GM23338 (cell line): ENCODE measurements around the gene KAZN. TPM values are rescaled to one million over a fixed set of nuclear protein-coding genes. Genes with fewer than 3 reads are reported as not detected.

ENCODE experiments used
- ATAC-seq: fragments of 200-7000 bp; cut with Tn5 transposase; 3 replicates; pipeline ENCODE4 v1.9.1; 2020
- DNase-seq: peaks from one replicate; pipeline ENCODE4 v3.0.0-alpha.2; 2015; ENCODE audit warnings: low spot score
- H2AFZ ChIP-seq: fragments of 200-600 bp; sonication (generic); 2 replicates; pipeline ENCODE4 v1.8.0; 2016; ENCODE audit warnings: antibody characterized with exemption, mild to moderate bottlenecking, moderate library complexity
- H3F3A ChIP-seq: fragments of 200-600 bp; sonication (generic); replicated peaks from 2 replicates; pipeline ENCODE4 v1.8.0; 2017; ENCODE audit warnings: antibody characterized with exemption, mixed run types, low read depth
- H3K27ac ChIP-seq: fragments of 200-600 bp; sonication (generic); 2 replicates; pipeline ENCODE4 v1.6.1; 2016; ENCODE audit warnings: low read depth
- H3K27me3 ChIP-seq: fragments of 200-600 bp; sonication (generic); 2 replicates; pipeline ENCODE4 v1.8.0; 2016; ENCODE audit warnings: mild to moderate bottlenecking, mixed run types, moderate library complexity; ENCODE audit not compliant: insufficient read depth
- H3K36me3 ChIP-seq: fragments of 200-600 bp; sonication (generic); 2 replicates; pipeline ENCODE4 v1.8.0; 2016; ENCODE audit warnings: mild to moderate bottlenecking; ENCODE audit not compliant: insufficient read depth
- H3K4me1 ChIP-seq: fragments of 200-600 bp; sonication (generic); 2 replicates; pipeline ENCODE4 v1.8.0; 2016; ENCODE audit warnings: mild to moderate bottlenecking, moderate library complexity; ENCODE audit not compliant: insufficient read depth
- H3K4me2 ChIP-seq: fragments of 200-600 bp; sonication (generic); 2 replicates; pipeline ENCODE4 v1.7.1; 2017; ENCODE audit warnings: mixed run types
- H3K4me3 ChIP-seq: fragments of 200-600 bp; sonication (generic); 2 replicates; pipeline ENCODE4 v1.6.1; 2016; ENCODE audit warnings: mixed run types
- H3K79me2 ChIP-seq: fragments of 200-600 bp; sonication (generic); replicated peaks from 2 replicates; pipeline ENCODE4 v1.8.0; 2017; ENCODE audit warnings: mild to moderate bottlenecking; ENCODE audit not compliant: insufficient read depth
- H3K9me2 ChIP-seq: fragments of 200-600 bp; sonication (generic); 2 replicates; pipeline ENCODE4 v1.8.0; 2017; ENCODE audit not compliant: insufficient read depth
- H4K20me1 ChIP-seq: fragments of 200-600 bp; sonication (generic); replicated peaks from 2 replicates; pipeline ENCODE4 v1.8.0; 2017; ENCODE audit warnings: mild to moderate bottlenecking; ENCODE audit not compliant: insufficient read depth
- H3K27ac Mint-ChIP-seq: 2 replicates; pipeline ENCODE4 v1.8.0; 2020; ENCODE audit warnings: inconsistent platforms, mild to moderate bottlenecking, moderate library complexity, mixed read lengths
- H3K27me3 Mint-ChIP-seq: 3 replicates; pipeline ENCODE4 v1.8.0; 2022; ENCODE audit warnings: low read depth, mild to moderate bottlenecking, moderate library complexity, mixed read lengths, inconsistent platforms; ENCODE audit not compliant: insufficient read depth, poor library complexity
- H3K36me3 Mint-ChIP-seq: 3 replicates; pipeline ENCODE4 v1.8.0; 2021; ENCODE audit warnings: low read depth, mild to moderate bottlenecking, inconsistent platforms, moderate library complexity, mixed read lengths
- H3K4me1 Mint-ChIP-seq: 3 replicates; pipeline ENCODE4 v1.8.0; 2020; ENCODE audit warnings: mild to moderate bottlenecking, inconsistent platforms, mixed read lengths
- H3K4me3 Mint-ChIP-seq: 3 replicates; pipeline ENCODE4 v1.8.0; 2021; ENCODE audit warnings: moderate library complexity, mild to moderate bottlenecking, inconsistent platforms, mixed read lengths
- H3K9me3 Mint-ChIP-seq: 3 replicates; pipeline ENCODE4 v1.8.0; 2020; ENCODE audit warnings: moderate library complexity, mild to moderate bottlenecking, inconsistent platforms, mixed read lengths
- CREB1 ChIP-seq: fragments of 250-450 bp; sonication (Bioruptor Pico); IDR thresholded peaks from 2 replicates; pipeline ENCODE4 v1.5.0; 2020; ENCODE audit warnings: low read depth, mild to moderate bottlenecking, moderate library complexity
- EZH2 ChIP-seq: fragments of 200-600 bp; sonication (generic); IDR thresholded peaks from one replicate; pipeline ENCODE4 v1.8.0; 2017; ENCODE audit warnings: antibody characterized with exemption, mild to moderate bottlenecking, low read depth; ENCODE audit not compliant: unreplicated experiment
- EZH2phosphoT487 ChIP-seq: fragments of 200-600 bp; sonication (generic); IDR thresholded peaks from one replicate; pipeline ENCODE4 v1.8.1; 2018; ENCODE audit warnings: antibody characterized with exemption; ENCODE audit not compliant: unreplicated experiment
- JUNB ChIP-seq: IDR thresholded peaks from one replicate; pipeline ENCODE4 v1.6.1; 2016; ENCODE audit warnings: antibody characterized with exemption; ENCODE audit not compliant: unreplicated experiment
- NANOG ChIP-seq: IDR thresholded peaks from 2 replicates; pipeline ENCODE4 v1.6.1; 2016; ENCODE audit warnings: antibody characterized with exemption, borderline replicate concordance
- POLR2AphosphoS5 ChIP-seq: IDR thresholded peaks from 2 replicates; pipeline ENCODE4 v1.6.1; 2016; ENCODE audit warnings: antibody characterized with exemption, low read depth
- STAT1 ChIP-seq: IDR thresholded peaks from one replicate; pipeline ENCODE4 v1.6.1; 2016; ENCODE audit warnings: antibody characterized with exemption; ENCODE audit not compliant: unreplicated experiment
- ZNF114 ChIP-seq: fragments of 250-450 bp; sonication (Bioruptor Pico); IDR thresholded peaks from 2 replicates; pipeline ENCODE4 v1.5.0; 2020; ENCODE audit warnings: mild to moderate bottlenecking, moderate library complexity
- ZNF462 ChIP-seq: fragments of 250-450 bp; sonication (Bioruptor Pico); IDR thresholded peaks from 2 replicates; pipeline ENCODE4 v1.5.0; 2020; ENCODE audit warnings: mild to moderate bottlenecking, moderate library complexity
- polyA plus RNA-seq: library from polyadenylated mRNA; unstranded; fragments of >200 nt; fragmentation: Nextera tagmentation; extraction: Ambion mirVana; gene quantifications from 2 replicates; pipeline ENCODE4 v1.2.1, GENCODE V29; 2016
- total RNA-seq: library from RNA; depleted of rRNA; stranded (reverse); fragments of >200 nt; shearing (Covaris generic); gene quantifications from 2 replicates; pipeline ENCODE4 v1.2.3, GENCODE V29; 2014

The KAZN gene
- total and polyA plus RNA-seq, 2 experiments from 2014 or later, result 9.9 to 15.0 TPM

- TF ChIP-seq JUNB (no peak), ZNF114 (CRISPR knock-in tag) (no peak), POLR2AphosphoS5 (no peak), STAT1 (no peak), NANOG (no peak), CREB1 (CRISPR knock-in tag) (no peak), ZNF462 (CRISPR knock-in tag) (no peak), EZH2phosphoT487 (no peak)
Observed at GRCh38 chr1:14746393-14746792, 147.9 kb downstream of the KAZN start (continued).

GRCh38 chr1:14748151-14748550 is 149.7 kb downstream of the KAZN start:
- Histone ChIP-seq H3K27me3 (no peaks in the 10 kb centered on the region), H3K9me2 (no peaks in the 10 kb centered on the region), H4K20me1 (no peaks in the 10 kb centered on the region), H3K79me2 (peaks cover 13% of the 10 kb centered on the region), H3K4me1 (peaks cover 8% of the 10 kb centered on the region; the same call in 1 of the 2 replicates), H3K4me2 (no peak overlapping the region), H3F3A (no peaks in the 10 kb centered on the region), H2AFZ (no peak overlapping the region), H3K27ac (no peak overlapping the region), H3K4me3 (no peak overlapping the region), H3K36me3 (no peaks in the 10 kb centered on the region)
- no peak for DNase-seq
- Mint-ChIP-seq H3K4me3 (no peak overlapping the region), H3K36me3 (no peaks in the 10 kb centered on the region), H3K27me3 (peaks cover 4% of the 10 kb centered on the region), H3K9me3 (no peaks in the 10 kb centered on the region; the same call in 2 of the 3 replicates), H3K4me1 (peaks cover 13% of the 10 kb centered on the region), H3K27ac (no peak overlapping the region)
- ATAC-seq, result no peak
- no peak for TF ChIP-seq EZH2
- no peak for TF ChIP-seq JUNB
- TF ChIP-seq CREB1 (CRISPR knock-in tag), result no peak
- TF ChIP-seq ZNF462 (CRISPR knock-in tag), result no peak
